Measurements from ENCODE around the gene IP6K3. TPM values are rescaled to one million over a fixed set of nuclear protein-coding genes. Genes with fewer than 3 reads are reported as not detected.

The IP6K3 gene
- polyA plus RNA-seq, 1 of the 3 experiments (the other 2 are of a cell fraction): 0.21 TPM

GRCh38 chr6:33676416-33677142 is 70.1 kb downstream of the IP6K3 start:
- Histone ChIP-seq H3K9me3 (no peaks in the 10 kb centered on the region), H3F3A (replicated peaks; ENCODE audit: insufficient read depth) (no peaks in the 10 kb centered on the region), H3K27me3 (ENCODE audit: insufficient read depth) (no peaks in the 10 kb centered on the region), H3K4me2 (peak overlapping the region; percentile 47; the same call in 1 of the 2 replicates), H3K36me3 (replicated peaks in 1 of 2; ENCODE audit: control insufficient read depth in 1 of 2, insufficient read depth in 2 of 2, low read length in 1 of 2) (no peaks in the 10 kb centered on the region), H3K9me2 (no peaks in the 10 kb centered on the region), H3K9ac (no peak overlapping the region), H3K27ac (ENCODE audit: low read depth in 2 of 2, low read length in 1 of 2) (peak overlapping the region in 1 of 2 experiments; percentile 36; a peak in 1 of 4 replicates), H4K20me1 (ENCODE audit: insufficient read depth) (no peaks in the 10 kb centered on the region), H3K79me2 (ENCODE audit: insufficient read depth) (no peaks in the 10 kb centered on the region), H3K4me3 (ENCODE audit: low read depth in 2 of 2, low read length in 1 of 2) (no peak overlapping the region), H2AFZ (ENCODE audit: low read depth) (no peak overlapping the region), H3K4me1 (ENCODE audit: control insufficient read depth in 1 of 2, insufficient read depth in 2 of 2, low read depth in 1 of 2, low read length in 1 of 2) (peaks cover 0 to 4% of the 10 kb centered on the region in 2 experiments; a peak in 3 of 4 replicates)
- no peak for DNase-seq
- WGBS (ENCODE audit: low lambda C conversion rate): 95% methylated on average over 10 of the region's 15 CpGs
- ChIA-PET CTCF (interaction anchor here (0.7 to 2.5 kb wide), 2 partner anchors 21 to 26 kb away, joined by 3 to 7 read pairs; no protein-coding TSS in a partner anchor), POLR2A (no interaction called here)
- TF ChIP-seq SIN3A (IDR thresholded peaks at IDR 0.05; ENCODE audit: borderline replicate concordance, low read depth, low read length) (no peak), CTCF (IDR thresholded peaks at IDR 0.05) (no peak), PBX3 (IDR thresholded peaks at IDR 0.05) (no peak), TCF12 (IDR thresholded peaks at IDR 0.05) (no peak), FOXJ3 (CRISPR knock-in tag; IDR thresholded peaks at IDR 0.05) (no peak), NRF1 (IDR thresholded peaks at IDR 0.05; ENCODE audit: low read depth, low read length) (no peak), RCOR1 (IDR thresholded peaks at IDR 0.05; ENCODE audit: low read length) (no peak), TAF1 (IDR thresholded peaks at IDR 0.05; ENCODE audit: borderline replicate concordance, low read depth, low read length) (no peak), USF1 (IDR thresholded peaks at IDR 0.05; ENCODE audit: borderline replicate concordance, low read depth) (no peak), MEF2A (IDR thresholded peaks at IDR 0.05; ENCODE audit: borderline replicate concordance, low read depth) (no peak), CHD2 (IDR thresholded peaks at IDR 0.05; ENCODE audit: low read length, partially characterized antibody) (no peak), ELF1 (IDR thresholded peaks at IDR 0.05) (no peak), RXRA (IDR thresholded peaks at IDR 0.05; ENCODE audit: borderline replicate concordance, low read depth) (no peak), EZH2phosphoT487 (IDR thresholded peaks at IDR 0.05; ENCODE audit: borderline replicate concordance, low read depth) (no peak), GATA2 (CRISPR knock-in tag; IDR thresholded peaks at IDR 0.05) (no peak), TEAD4 (IDR thresholded peaks at IDR 0.05; ENCODE audit: borderline replicate concordance, insufficient read depth) (no peak)
- TF ChIP-seq, protein P1, sequence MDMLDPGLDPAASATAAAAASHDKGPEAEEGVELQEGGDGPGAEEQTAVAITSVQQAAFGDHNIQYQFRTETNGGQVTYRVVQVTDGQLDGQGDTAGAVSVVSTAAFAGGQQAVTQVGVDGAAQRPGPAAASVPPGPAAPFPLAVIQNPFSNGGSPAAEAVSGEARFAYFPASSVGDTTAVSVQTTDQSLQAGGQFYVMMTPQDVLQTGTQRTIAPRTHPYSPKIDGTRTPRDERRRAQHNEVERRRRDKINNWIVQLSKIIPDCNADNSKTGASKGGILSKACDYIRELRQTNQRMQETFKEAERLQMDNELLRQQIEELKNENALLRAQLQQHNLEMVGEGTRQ (IDR thresholded peaks at IDR 0.05; ENCODE audit: borderline replicate concordance, low read depth, low read length): no peak
- TF ChIP-seq, protein P2, sequence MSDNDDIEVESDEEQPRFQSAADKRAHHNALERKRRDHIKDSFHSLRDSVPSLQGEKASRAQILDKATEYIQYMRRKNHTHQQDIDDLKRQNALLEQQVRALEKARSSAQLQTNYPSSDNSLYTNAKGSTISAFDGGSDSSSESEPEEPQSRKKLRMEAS (IDR thresholded peaks at IDR 0.05; ENCODE audit: low read depth): no peak
- TF ChIP-seq, protein P3, sequence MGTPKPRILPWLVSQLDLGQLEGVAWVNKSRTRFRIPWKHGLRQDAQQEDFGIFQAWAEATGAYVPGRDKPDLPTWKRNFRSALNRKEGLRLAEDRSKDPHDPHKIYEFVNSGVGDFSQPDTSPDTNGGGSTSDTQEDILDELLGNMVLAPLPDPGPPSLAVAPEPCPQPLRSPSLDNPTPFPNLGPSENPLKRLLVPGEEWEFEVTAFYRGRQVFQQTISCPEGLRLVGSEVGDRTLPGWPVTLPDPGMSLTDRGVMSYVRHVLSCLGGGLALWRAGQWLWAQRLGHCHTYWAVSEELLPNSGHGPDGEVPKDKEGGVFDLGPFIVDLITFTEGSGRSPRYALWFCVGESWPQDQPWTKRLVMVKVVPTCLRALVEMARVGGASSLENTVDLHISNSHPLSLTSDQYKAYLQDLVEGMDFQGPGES (IDR thresholded peaks at IDR 0.05; ENCODE audit: low read depth, low read length): no peak

Measured in SK-N-SH (cell line).